ENCODE results near the gene TMEM147.

The TMEM147 gene

GRCh38 chr19:35517342-35517741, 28.1 kb upstream of the TMEM147 start:
- H3K27ac ChIP-seq: no peak overlapping the region
- no peak overlapping the region for H3K4me3 ChIP-seq

DNA sequence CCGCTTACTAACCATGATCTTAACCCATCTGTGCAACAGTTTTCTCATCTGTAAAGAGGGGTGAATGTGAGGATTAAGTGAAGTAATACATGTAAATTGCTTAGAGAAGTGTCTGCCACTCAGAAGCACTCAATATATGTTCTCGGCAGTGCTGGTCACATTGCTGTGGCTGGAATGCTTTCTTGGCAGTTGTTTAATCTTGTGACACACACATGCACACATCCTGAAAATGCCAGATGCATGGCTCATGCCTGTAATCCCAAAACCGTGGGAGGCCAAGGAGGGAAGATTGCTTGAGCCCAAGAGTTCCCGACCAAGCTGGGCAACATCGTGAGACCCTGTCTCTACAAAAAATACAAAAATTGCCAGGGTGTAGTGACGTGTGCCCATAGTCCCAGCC, 27.1 kb upstream of the TMEM147 start:
- H3K27ac ChIP-seq: peak overlapping the region in 15 of 21 experiments; percentile 1 to 75 (median 38)

GRCh38 chr19:35519291-35519690, 26.1 kb upstream of the TMEM147 start:
- H3K27ac ChIP-seq: peak overlapping the region in 10 of 21 experiments; percentile 1 to 75 (median 60)

More for the DNA sequence above, 27.1 kb upstream of the TMEM147 start:
- no peak overlapping the region for H3K4me3 ChIP-seq

GRCh38 chr19:35521124-35521743, 24.2 kb upstream of the TMEM147 start:
- H3K27ac ChIP-seq: no peak overlapping the region
- no peak overlapping the region for H3K4me3 ChIP-seq

More at GRCh38 chr19:35519291-35519690, 26.1 kb upstream of the TMEM147 start:
- H3K4me3 ChIP-seq: no peak overlapping the region

GRCh38 chr19:35522745-35523327, 22.6 kb upstream of the TMEM147 start:
- H3K27ac ChIP-seq: no peak overlapping the region

DNA sequence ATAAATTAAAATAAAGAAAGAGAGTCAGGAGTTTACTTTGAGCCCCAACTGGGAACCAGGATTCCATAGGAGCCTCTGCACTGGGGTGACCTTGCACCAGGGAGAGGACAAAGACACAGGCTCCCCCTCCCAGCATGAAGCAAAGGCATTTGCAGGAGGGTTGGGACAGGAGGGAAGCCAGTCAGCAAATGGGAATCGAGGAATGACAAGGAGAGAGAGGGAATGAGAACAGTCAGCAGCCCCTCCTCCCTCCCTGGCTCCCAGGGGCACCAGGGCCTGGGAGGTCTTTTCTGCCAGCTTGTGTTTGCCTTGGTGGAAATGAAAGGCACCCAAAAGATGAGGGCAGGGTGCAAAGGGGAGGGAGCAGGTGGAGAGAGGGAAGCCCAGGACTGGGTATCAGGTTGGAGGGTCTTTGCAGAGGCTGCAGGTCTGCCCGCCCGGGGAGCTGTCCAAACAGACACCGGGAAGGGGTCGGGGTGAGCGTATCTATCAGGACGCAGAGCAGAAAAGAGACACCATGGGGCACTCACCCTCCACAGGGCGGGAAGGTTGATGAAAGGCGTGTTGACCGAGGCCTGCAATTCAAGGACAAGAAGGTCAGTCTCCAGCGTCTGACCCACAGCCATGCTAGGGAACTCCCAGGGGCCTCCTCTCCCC, 21.1 kb upstream of the TMEM147 start:
- Histone ChIP-seq H3K27ac (no peak overlapping the region), H3K4me3 (no peak overlapping the region)

More at GRCh38 chr19:35522745-35523327, 22.6 kb upstream of the TMEM147 start:
- no peak overlapping the region for H3K4me3 ChIP-seq

- Histone ChIP-seq H3K4me3 (peak overlapping the region in 5 of 7 experiments; percentile 4 to 30 (median 24)), H3K27ac (peak overlapping the region in 2 of 21 experiments; percentile 29 to 71)
Measured at GRCh38 chr19:35525873-35526272, 19.6 kb upstream of the TMEM147 start.

DNA sequence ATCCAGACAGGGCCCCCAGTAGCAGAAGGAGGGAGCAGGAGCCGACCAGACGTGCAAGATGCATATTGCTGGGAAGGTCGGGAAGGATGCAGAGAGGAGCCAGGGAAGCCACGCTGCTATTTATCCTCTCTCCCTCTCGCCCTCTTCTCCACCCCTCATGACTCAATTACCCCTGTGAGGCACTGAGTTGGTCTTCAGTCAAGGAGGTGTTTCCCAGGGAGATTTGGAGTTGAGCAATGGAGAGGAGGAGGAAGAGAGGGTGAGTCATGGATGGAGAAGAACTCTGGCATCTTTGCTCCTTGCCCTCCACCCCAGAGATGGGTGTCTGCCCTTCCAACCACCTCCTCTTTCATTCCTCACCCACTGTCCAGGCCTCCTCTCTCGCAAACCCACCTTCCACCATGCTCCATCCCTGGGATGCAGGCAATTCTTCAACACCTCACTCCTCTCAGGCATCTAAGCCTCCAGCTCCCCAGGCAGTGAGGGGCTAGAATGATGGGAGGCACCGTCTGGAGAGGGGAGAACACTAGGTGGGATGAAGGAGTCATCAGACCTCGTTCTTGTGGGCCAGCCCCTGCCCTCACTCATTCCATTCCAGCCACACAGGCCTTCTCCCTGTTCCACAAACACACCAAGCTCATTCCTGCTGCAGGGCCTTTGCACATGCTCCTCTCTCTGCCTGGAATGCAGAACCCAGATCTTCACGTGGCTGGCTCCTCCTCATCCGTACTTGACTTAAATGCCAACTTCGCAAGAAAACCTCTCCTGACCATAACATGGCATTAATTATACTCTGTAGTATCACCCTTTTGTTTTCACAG, 17.0 kb upstream of the TMEM147 start, which contains the start of gene SBSN:
Gene SBSN (minus strand): TSS at position 94 of the 821 bp plus-strand sequence. CDS start 30 bp downstream, at position 64.
- Histone ChIP-seq H3K27ac (peak within 1 kb of the TSS in 18 of 21 experiments; percentile 16 to 80 (median 60)), H3K4me3 (peak within 1 kb of the TSS; percentile 4 to 30 (median 9))

GRCh38 chr19:35529241-35530218, 15.9 kb upstream of the TMEM147 start:
- peak overlapping the region in 15 of 21 experiments; percentile 0 to 80 (median 61) for H3K27ac ChIP-seq
- no peak overlapping the region for H3K4me3 ChIP-seq

GRCh38 chr19:35531291-35531690, 14.1 kb upstream of the TMEM147 start:
- no peak overlapping the region for H3K4me3 ChIP-seq
- peak overlapping the region in 1 of 21 experiments; percentile 78 for H3K27ac ChIP-seq

DNA sequence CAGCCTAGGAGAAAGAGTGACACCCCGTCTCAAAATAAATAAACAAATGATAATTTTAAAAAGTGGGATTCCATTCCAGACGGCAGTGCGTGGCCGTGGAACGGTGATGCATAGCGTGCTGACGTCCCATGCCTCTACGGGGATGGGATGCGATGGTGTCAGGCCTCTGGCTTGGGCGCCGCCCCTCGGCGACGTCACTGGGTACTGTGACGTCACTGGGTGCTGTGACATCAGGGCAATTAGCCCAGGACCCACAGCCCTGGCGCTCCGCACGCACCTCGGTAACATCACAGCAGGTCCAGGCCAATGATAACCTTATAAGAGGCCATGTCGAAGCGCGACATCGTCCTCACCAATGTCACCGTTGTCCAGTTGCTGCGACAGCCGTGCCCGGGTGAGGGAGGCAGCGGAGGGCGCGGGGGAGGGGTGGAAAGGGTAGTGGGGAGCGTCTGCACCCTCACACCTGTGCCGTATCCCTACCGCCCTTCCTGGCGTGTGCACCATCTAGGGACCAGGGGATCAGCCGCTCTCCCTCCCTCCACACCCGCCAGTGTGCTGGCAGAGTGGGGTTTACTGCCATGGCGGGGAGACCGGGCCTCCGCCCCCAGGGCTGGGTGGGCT, 12.1 kb upstream of the TMEM147 start, which contains the start of gene GAPDHS:
Gene GAPDHS (plus strand): TSS at position 256 of the 621 bp plus-strand sequence. CDS start 72 bp downstream, at position 328.
- Histone ChIP-seq H3K27ac (no peak within 1 kb of the TSS), H3K4me3 (peak within 1 kb of the TSS in 3 of 7 experiments; percentile 4 to 14 (median 12))

DNA sequence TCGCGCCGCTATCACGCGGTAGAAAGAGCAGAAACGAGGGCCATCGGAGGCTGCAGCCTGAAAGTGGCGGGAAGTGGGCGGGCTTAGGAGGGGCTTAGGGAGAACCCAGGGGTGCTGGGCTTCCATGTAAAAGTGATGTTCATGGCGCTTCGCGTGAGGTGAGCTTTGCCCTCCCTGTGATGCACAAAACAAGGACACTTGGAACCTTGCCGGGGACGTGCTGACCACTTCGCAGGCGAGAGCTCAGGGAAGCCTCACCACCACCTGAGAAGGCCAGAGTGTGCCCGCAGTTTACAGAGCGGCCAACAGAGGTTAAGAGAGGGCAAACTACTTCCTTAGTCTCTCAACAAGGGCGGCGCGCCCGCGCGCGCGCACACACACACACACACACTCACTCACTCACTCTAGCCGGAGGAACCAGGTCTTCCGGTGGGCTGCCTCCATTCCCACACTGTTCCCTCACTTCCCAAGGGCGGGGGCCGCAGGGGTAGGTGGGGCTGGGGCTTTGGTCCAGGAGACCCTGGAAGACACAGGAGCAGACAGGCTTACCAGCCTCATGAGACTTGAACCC, 11.5 kb upstream of the TMEM147 start:
- H3K27ac ChIP-seq: no peak overlapping the region
- peak overlapping the region in 3 of 7 experiments; percentile 4 to 14 (median 12) for H3K4me3 ChIP-seq

GRCh38 chr19:35534803-35535480, 10.5 kb upstream of the TMEM147 start:
- Histone ChIP-seq H3K27ac (no peak overlapping the region), H3K4me3 (no peak overlapping the region)

GRCh38 chr19:35539314-35539713, 6.1 kb upstream of the TMEM147 start:
- H3K27ac ChIP-seq: no peak overlapping the region
- H3K4me3 ChIP-seq: no peak overlapping the region

DNA sequence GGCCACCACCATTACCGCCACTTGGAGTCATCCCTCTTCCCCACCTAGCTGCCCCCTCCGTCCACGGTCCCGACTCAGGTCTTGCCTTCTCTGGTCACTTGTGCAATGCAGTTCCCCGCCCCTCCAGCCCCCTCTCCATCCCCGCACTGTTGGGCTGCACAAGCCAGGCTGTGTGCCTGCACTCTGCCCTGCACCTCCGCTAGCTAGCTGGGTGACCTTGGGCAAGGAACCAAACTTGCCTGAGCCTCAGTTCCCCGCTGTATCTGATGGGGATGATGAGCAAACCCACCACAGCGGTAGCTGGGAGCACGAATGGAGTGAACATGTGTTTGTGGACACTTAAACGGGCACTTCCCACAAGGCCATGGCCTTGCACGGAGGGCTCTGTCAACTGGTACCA, 5.6 kb upstream of the TMEM147 start:
- no peak overlapping the region for H3K4me3 ChIP-seq
- H3K27ac ChIP-seq: no peak overlapping the region

- no peak overlapping the region for H3K4me3 ChIP-seq
Measured at GRCh38 chr19:35540356-35540927, 5.0 kb upstream of the TMEM147 start.

DNA sequence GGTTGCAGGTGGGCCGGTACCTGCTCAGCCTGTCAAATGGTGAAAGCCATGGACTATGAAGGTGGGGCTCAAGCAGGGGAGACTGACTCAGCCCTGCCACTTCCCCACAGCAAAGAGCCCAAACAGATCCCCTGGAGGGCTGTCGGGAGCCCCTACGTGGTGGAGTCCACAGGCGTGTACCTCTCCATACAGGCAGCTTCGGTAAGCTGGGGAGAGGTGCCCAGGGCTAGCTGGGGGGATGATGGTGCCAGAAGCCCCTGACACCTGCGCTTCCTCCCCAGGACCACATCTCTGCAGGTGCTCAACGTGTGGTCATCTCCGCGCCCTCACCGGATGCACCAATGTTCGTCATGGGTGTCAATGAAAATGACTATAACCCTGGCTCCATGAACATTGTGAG, 3.2 kb upstream of the TMEM147 start:
- no peak overlapping the region for H3K27ac ChIP-seq
- no peak overlapping the region for H3K4me3 ChIP-seq

More at GRCh38 chr19:35540356-35540927, 5.0 kb upstream of the TMEM147 start:
- H3K27ac ChIP-seq: no peak overlapping the region

All from skin epidermis (tissue), 12 donors.